K562 (cell line): Measurements from ENCODE around the gene WWOX. TPM values are rescaled to one million over a fixed set of nuclear protein-coding genes. Genes with fewer than 3 reads are reported as not detected.

Experiments
- FOXK1 ChIP-seq: sonication (generic); formaldehyde crosslinking; IDR thresholded peaks from 2 replicates; pipeline ENCODE4 v1.8.0; 2022; ENCODE audit warnings: missing genetic modification reagents, mild to moderate bottlenecking, borderline replicate concordance
- HOXB6 ChIP-seq: fragments of 250-450 bp; sonication (Bioruptor Pico); IDR thresholded peaks from 2 replicates; pipeline ENCODE4 v1.5.1; 2022; ENCODE audit warnings: mild to moderate bottlenecking, borderline replicate concordance
- MXI1 ChIP-seq: IDR thresholded peaks from 2 replicates; pipeline ENCODE4 v1.6.1; 2011; ENCODE audit warnings: low read depth, mild to moderate bottlenecking, improper control_type of control experiment, low read length
- RBM22 ChIP-seq: fragments of 200-400 bp; formaldehyde crosslinking; IDR thresholded peaks from 2 replicates; pipeline ENCODE4 v1.6.1; 2018; ENCODE audit warnings: low read length, low read depth; ENCODE audit not compliant: poor library complexity, severe bottlenecking
- RFX5 ChIP-seq: IDR thresholded peaks from 2 replicates; pipeline ENCODE4 v1.6.1; 2011; ENCODE audit warnings: low read depth, mild to moderate bottlenecking, improper control_type of control experiment, low read length
- RREB1 ChIP-seq: fragments of 250-450 bp; sonication (Bioruptor Pico); IDR thresholded peaks from 2 replicates; pipeline ENCODE4 v1.4.0; 2020
- XRCC3 ChIP-seq: fragments of 450-650 bp; IDR thresholded peaks from 2 replicates; pipeline ENCODE4 v1.6.1; 2017; ENCODE audit warnings: mild to moderate bottlenecking, moderate library complexity
- ZSCAN32 ChIP-seq: fragments of 450-650 bp; formaldehyde crosslinking; IDR thresholded peaks from 2 replicates; pipeline ENCODE4 v1.4.0; 2020; ENCODE audit warnings: mild to moderate bottlenecking, moderate library complexity
- polyA plus RNA-seq, 8 experiments: library from polyadenylated mRNA; depleted of rRNA in 4 of 8; stranded (reverse) in 5 of 8; unstranded in 3 of 8; fragments of >200 nt; fragmentation: Nextera tagmentation in 2 of 8; fragmentation: Illumina TruSeq in 1 of 8; extraction: Ambion mirVana in 2 of 8; extraction: Trizol in 1 of 8; gene quantifications; 2 replicates each; pipeline versions ENCODE4 v1.2.1 to v1.2.3, GENCODE V29; 2011 to 2014; ENCODE audit warnings: inconsistent platforms in 1 of 8, missing spikeins in 1 of 8
- total RNA-seq, 7 experiments: library from RNA; depleted of rRNA in 6 of 7; stranded (reverse); fragments of >200 nt in 6 of 7; fragmentation: Illumina TruSeq in 2 of 7; extraction: Trizol in 2 of 7; gene quantifications; 2 replicates each; pipeline versions ENCODE4 v1.2.1 to v1.2.3, GENCODE V29; 2011 to 2021; ENCODE audit warnings: low replicate concordance in 1 of 7

The WWOX gene
- total and polyA plus RNA-seq, 9 of the 15 experiments (the other 6 are each of a cell fraction or from before 2014, with no cell fraction given), result 1.6 to 22.7 (median 8.1) TPM

DNA sequence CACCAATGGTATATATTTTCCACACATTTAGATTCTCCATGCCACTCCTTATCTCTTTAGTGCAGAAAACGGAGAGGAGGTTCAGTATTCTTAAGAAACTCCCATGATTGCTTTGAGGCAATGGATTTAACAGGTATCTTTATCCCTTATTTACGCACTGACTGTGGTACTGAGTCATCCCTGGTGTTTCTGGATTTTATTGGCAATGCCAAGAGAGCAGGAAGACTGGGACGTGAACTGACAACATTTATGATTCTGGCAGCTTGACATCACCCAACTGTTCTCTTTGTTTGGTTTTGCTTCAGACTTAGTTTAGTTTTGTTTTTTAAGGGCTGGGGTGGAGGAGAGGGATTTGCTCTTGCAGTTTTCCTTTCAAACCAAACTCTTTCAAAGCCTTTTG is 131.4 kb downstream of the WWOX start (continued):
- no peak for TF ChIP-seq RREB1 (CRISPR knock-in tag)
- TF ChIP-seq MXI1, result no peak
- no peak for TF ChIP-seq RBM22
- no peak for TF ChIP-seq ZSCAN32 (CRISPR knock-in tag)
- no peak for TF ChIP-seq RFX5
- no peak for TF ChIP-seq FOXK1 (CRISPR knock-in tag)
- no peak for TF ChIP-seq XRCC3
- no peak for TF ChIP-seq HOXB6 (CRISPR knock-in tag)
